SJSA1 (cell line): ENCODE measurements around the gene TGFBR3. TPM values are rescaled to one million over a fixed set of nuclear protein-coding genes. Genes with fewer than 3 reads are reported as not detected.

Source experiments
- DNase-seq, 2 experiments: peaks; one replicate each; pipeline ENCODE4 v3.0.0-alpha.2; 2015 to 2020; ENCODE audit warnings: low spot score in 2 of 2, low read depth in 1 of 2
- H3K27ac ChIP-seq: fragments of 250-450 bp; sonication (Bioruptor Pico); 2 replicates; pipeline ENCODE4 v1.5.1; 2020; ENCODE audit warnings: mild to moderate bottlenecking, moderate library complexity
- H3K27me3 ChIP-seq: fragments of 250-450 bp; sonication (Bioruptor Pico); replicated peaks from 2 replicates; pipeline ENCODE4 v1.5.1; 2020; ENCODE audit warnings: mild to moderate bottlenecking, moderate library complexity
- H3K36me3 ChIP-seq: fragments of 250-450 bp; sonication (Bioruptor Pico); 2 replicates; pipeline ENCODE4 v1.5.1; 2020; ENCODE audit warnings: mild to moderate bottlenecking
- H3K4me1 ChIP-seq: fragments of 250-450 bp; sonication (Bioruptor Pico); replicated peaks from 2 replicates; pipeline ENCODE4 v1.6.1; 2021; ENCODE audit warnings: mild to moderate bottlenecking
- H3K4me3 ChIP-seq: fragments of 250-450 bp; sonication (Bioruptor Pico); 2 replicates; pipeline ENCODE4 v1.5.1; 2020; ENCODE audit warnings: mild to moderate bottlenecking
- H3K9me3 ChIP-seq: fragments of 250-450 bp; sonication (Bioruptor Pico); replicated peaks from 2 replicates; pipeline ENCODE4 v1.5.1; 2020; ENCODE audit warnings: mild to moderate bottlenecking
- total RNA-seq: library from RNA; depleted of rRNA; stranded (reverse); fragments of >200 nt; shearing (Covaris generic); gene quantifications from 2 replicates; pipeline ENCODE4 v1.2.3, GENCODE V29; 2014

TGFBR3 gene
- total RNA-seq, 1 experiment from 2014 or later = 8.8 TPM

DNA sequence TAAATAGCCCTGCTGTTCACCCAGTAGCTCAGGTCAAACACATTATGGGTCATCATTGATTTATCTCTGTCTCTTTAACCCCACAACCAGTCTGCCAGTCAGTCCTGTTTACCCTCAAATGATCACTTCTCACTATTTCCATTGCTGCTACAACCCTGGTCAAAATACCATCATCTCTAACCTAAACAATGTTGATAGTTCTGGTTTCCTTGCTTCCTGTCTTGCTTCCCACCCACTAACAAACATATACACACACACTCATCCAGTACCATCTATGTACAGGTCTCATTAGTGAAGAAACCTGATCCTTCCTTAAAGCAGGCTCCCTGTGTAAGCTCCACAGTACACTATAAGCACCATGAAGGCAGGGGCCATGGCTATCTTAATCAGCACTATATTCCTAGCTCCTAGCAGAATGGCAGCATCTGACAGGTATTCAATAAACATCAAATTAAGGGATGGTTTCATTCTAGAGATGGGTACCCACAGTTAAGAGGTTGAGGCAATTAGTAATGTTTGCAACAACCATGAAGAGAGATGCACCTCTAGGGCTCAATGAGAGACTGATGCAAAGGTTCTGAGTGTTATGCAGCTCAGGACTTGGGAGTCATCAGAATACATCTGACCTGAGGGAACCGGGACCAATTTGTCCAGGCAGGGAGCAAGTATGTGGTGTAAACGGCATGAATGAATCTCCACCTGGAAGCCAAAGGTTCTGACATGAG, 10.0 kb upstream of the TGFBR3 start:
- Histone ChIP-seq H3K36me3 (no peaks in the 10 kb centered on the region), H3K4me3 (no peak overlapping the region), H3K27me3 (no peaks in the 10 kb centered on the region), H3K27ac (no peak overlapping the region), H3K4me1 (peaks cover 64% of the 10 kb centered on the region), H3K9me3 (no peaks in the 10 kb centered on the region)
- DNase-seq = no peak

DNA sequence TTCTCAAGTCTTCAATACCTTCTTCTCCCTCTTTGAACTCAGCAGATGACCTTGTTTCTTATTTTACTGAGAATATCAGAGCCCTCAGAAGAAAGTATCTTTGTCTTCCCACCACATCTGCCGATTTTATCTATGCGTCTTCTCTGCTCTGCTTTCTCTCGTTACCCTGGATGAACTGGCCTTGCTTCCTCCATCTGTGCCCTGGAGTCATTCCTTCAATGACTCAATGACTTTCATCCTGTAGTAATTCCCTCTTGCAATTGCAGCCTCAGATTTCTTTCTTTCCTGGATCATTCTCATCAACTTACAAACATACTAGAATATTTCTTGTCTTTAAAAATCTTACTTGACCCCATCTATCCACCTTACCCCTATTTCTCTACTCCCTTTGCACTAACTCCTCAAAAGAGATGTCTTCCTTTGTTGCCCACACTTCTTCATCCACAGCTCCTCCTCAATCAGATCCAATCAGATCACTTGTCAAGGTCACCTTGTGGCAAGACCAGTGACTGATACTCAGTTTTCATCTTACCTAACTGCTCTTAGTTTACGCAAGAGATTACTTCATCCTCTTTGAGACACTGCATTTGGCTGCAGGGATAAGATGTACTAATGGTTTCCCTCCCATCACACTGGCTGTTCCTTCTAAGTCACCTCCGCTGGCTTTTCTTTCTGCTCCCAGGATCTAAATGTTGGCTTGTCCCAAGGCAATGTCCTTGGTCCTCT, 8.2 kb upstream of the TGFBR3 start:
- no peaks in the 10 kb centered on the region for H3K27me3 ChIP-seq
- no peak overlapping the region for H3K27ac ChIP-seq
- no peak overlapping the region for H3K4me3 ChIP-seq
- no peaks in the 10 kb centered on the region for H3K36me3 ChIP-seq
- no peaks in the 10 kb centered on the region for H3K9me3 ChIP-seq
- H3K4me1 ChIP-seq = peaks cover 67% of the 10 kb centered on the region
- DNase-seq = no peak

DNA sequence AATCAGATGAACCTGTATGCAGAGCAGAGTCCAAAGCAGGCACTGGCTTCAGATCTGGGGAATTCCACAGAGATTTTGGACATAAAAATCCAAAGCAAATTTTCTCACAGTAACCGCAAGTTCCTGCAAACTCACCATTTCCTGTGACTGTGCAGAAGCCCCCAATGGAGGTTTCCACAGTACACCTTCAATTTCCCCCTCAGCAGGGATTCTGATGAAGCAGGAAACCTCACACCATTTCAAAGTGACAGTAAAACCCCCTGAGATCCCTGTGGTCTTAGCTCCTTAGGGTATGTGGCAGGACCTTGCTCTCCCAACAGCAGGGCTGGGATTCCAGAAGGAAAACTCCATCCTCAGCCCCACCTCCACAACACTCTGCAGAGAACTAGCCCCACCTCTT, 6.0 kb upstream of the TGFBR3 start:
- Histone ChIP-seq H3K9me3 (no peaks in the 10 kb centered on the region), H3K27me3 (no peaks in the 10 kb centered on the region), H3K36me3 (no peaks in the 10 kb centered on the region), H3K4me1 (peaks cover 59% of the 10 kb centered on the region), H3K4me3 (no peak overlapping the region), H3K27ac (peak overlapping the region; percentile 52)
- DNase-seq = peak in 1 of 2 experiments; percentile 50

DNA sequence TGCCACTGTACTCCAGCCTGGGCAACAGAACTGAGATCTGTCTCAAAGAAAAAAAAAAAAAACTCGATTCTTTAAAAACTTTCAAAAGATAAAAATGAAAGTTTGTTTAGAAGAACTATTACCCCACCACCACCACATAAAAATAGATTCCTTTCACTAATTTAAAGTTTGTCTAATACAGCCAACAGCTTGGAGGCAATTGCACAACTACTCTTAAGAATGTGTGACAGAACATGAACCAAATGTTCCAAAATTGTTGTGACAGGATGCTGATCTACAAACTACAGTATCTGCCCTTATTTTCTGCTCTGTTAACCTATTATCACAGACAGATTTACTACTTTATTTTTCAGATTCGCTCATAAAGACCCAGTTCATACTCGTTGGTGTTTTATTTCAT, 5.5 kb upstream of the TGFBR3 start:
- no peak for DNase-seq
- H3K9me3 ChIP-seq = no peaks in the 10 kb centered on the region
- H3K27ac ChIP-seq = peak overlapping the region; percentile 52
- H3K27me3 ChIP-seq = no peaks in the 10 kb centered on the region
- no peak overlapping the region for H3K4me3 ChIP-seq
- peaks cover 60% of the 10 kb centered on the region for H3K4me1 ChIP-seq
- no peaks in the 10 kb centered on the region for H3K36me3 ChIP-seq

DNA sequence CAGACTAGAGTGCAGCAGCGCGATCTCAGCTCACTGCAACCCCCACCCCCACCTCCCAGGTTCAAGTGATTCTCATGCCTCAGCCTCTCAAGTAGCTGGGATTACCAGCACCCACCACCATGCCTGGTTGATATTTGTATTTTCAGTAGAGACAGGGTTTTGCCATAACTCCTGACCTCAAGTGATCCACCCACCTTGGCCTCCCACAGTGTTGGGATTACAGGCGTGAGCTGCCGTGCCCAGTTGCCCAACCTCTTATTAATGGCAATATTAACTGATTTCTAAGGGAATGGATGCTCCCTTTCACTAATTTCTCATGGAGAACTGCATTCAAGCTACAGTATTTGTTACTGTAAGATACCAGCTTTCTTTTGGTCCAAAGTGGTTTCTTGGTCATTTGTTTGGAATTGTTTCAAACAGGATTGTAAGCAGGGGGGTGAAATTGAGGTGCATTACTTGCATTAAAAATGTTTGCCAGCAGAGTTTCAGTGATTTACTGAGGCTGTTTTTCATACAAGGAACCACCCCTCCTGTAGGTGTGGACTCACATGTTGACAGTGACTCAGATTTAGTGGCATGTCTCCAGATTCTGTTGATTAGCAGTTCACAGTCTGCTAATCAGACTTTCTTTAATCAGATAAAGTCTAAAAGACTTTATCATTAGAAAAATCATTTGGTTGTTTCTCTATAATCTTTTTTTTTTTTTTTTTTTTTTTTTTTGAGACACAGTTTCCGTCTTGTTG, 3.9 kb upstream of the TGFBR3 start:
- Histone ChIP-seq H3K36me3 (peaks cover 4% of the 10 kb centered on the region), H3K4me1 (peaks cover 52% of the 10 kb centered on the region), H3K27ac (peak overlapping the region; percentile 12; the same call in 1 of the 2 replicates), H3K4me3 (no peak overlapping the region), H3K9me3 (no peaks in the 10 kb centered on the region), H3K27me3 (no peaks in the 10 kb centered on the region)
- DNase-seq = no peak

DNA sequence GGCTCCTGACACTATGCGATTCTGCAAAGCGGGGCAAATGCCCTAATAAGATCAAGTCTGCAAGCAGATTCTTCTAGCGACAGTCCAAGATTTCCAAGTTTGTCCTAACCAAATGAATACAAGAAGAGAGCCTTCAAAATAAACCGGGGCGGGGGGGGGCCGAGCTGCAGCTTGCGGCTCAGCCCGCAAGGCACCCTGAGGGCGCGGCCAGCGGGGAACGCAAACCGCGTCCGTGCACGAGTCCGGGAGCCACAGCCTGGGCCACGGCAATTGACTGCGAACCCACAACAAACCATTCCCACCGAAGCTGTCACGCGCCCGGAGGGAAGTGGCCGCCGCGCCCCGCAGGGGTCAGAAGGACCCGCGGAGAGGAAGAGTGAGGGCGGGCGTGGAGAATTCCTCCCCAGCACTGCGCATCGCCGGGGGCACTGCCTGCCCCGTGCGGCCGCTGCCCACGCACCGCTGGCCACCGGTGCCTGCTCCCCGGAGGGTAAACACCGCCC, 687 bp downstream of the TGFBR3 start:
- Histone ChIP-seq H3K9me3 (no peaks in the 10 kb centered on the region), H3K27me3 (no peaks in the 10 kb centered on the region), H3K27ac (peak overlapping the region; percentile 29), H3K4me1 (peaks cover 43% of the 10 kb centered on the region), H3K36me3 (peaks cover 4% of the 10 kb centered on the region), H3K4me3 (peak overlapping the region; percentile 82)
- DNase-seq = peak in 1 of 2 experiments; percentile 53

DNA sequence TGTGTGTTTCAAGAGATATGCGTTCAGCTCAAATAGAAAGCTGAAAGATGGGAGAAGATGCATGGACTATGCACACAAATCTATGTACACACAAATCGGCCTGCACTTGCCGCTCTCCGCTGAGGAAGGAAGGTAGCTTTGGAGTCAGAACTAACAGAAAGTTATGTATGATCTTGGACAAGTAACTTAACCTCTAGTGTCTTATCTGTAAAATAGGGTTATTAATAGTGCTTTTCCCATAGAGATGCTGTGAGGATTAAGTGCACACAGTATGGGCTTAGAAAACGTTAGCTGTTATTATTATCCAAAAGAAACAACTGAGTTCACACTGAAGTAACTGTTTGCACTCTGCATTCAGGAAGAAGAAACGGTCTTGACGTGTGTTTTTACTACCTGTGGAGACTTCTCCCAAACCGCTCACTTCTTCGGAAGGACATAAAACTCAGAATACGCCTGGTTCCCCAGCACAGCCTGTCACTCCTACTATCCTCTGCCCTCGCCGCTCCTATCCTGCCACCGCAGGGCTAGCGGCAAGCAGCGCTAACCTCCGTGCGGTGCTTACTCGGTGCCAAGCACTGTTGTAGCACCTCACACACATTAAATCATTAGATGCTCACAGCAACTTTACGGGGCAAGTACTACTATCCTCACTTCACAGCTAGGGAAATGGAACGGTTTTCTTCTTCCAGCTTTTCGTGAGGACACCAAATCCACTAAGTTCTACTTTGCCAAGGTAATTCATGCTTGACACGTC, 1.3 kb downstream of the TGFBR3 start:
- Histone ChIP-seq H3K4me1 (peaks cover 38% of the 10 kb centered on the region), H3K4me3 (peak overlapping the region; percentile 82), H3K27me3 (no peaks in the 10 kb centered on the region), H3K27ac (no peak overlapping the region), H3K36me3 (peaks cover 4% of the 10 kb centered on the region), H3K9me3 (no peaks in the 10 kb centered on the region)
- peak in 1 of 2 experiments; percentile 47 for DNase-seq

DNA sequence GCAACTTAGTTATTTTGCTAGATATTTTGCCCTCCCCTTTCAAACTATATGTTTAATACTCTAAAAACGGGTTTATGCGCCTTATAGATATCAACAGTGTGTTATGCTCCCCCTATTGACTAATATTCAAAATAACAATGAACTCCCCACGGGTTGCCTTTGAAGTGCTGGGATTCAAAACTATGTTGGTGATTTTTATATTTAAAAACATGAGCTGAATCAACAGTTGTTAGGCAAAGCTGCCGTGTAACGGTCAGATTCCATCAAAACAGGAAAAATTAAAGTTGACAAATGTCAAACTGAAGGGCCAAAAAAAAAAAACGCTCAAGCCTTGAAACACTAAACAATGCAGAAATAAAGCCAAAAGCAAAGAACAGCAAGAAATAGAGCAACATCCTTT, 2.5 kb downstream of the TGFBR3 start:
- Histone ChIP-seq H3K36me3 (peaks cover 4% of the 10 kb centered on the region), H3K27ac (no peak overlapping the region), H3K27me3 (no peaks in the 10 kb centered on the region), H3K4me1 (peaks cover 26% of the 10 kb centered on the region), H3K4me3 (no peak overlapping the region), H3K9me3 (no peaks in the 10 kb centered on the region)
- no peak for DNase-seq

DNA sequence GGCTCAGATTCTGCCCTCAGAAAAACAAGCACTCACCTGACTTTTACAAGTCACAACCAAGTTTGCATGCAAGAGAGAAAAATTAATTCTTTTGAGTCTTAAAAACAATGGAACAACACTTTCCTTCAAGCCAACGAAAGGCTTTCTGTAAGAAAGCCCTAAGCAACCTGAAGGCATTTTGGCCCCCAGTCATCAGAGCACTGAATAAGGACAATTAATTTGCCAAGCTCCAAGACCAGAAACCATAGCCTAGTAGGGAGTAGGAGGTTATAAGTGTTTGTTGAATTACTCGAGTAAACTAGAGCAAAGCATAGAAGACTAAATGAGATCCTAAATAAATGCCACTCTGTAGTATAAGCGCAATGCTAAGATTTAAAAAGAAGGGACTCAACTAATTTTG, 4.7 kb downstream of the TGFBR3 start:
- no peak overlapping the region for H3K27ac ChIP-seq
- DNase-seq = no peak
- no peak overlapping the region for H3K4me3 ChIP-seq
- H3K4me1 ChIP-seq = peaks cover 18% of the 10 kb centered on the region
- no peaks in the 10 kb centered on the region for H3K9me3 ChIP-seq
- H3K27me3 ChIP-seq = no peaks in the 10 kb centered on the region
- peaks cover 4% of the 10 kb centered on the region for H3K36me3 ChIP-seq

DNA sequence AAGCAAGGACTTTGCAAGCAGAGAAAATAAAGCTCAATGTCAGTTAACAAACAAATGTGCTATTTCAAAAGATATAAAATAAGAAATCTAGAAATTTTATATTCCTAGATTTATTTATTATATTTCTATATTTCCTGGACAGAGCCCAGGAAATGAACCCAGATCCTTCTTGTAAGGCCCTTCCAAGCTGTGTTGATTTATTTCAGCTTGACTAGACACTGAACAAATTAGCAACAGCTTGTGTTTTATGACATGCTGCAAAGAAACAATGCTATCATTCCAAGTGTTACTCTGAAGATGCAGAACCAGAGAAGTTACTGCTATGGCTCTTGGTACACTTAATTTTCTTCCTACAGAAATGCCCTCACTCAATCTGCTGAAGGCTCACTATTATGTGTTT, 6.2 kb downstream of the TGFBR3 start:
- H3K4me3 ChIP-seq = no peak overlapping the region
- no peak overlapping the region for H3K27ac ChIP-seq
- peaks cover 14% of the 10 kb centered on the region for H3K4me1 ChIP-seq
- H3K36me3 ChIP-seq = no peaks in the 10 kb centered on the region
- no peaks in the 10 kb centered on the region for H3K9me3 ChIP-seq
- no peaks in the 10 kb centered on the region for H3K27me3 ChIP-seq
- DNase-seq = no peak

DNA sequence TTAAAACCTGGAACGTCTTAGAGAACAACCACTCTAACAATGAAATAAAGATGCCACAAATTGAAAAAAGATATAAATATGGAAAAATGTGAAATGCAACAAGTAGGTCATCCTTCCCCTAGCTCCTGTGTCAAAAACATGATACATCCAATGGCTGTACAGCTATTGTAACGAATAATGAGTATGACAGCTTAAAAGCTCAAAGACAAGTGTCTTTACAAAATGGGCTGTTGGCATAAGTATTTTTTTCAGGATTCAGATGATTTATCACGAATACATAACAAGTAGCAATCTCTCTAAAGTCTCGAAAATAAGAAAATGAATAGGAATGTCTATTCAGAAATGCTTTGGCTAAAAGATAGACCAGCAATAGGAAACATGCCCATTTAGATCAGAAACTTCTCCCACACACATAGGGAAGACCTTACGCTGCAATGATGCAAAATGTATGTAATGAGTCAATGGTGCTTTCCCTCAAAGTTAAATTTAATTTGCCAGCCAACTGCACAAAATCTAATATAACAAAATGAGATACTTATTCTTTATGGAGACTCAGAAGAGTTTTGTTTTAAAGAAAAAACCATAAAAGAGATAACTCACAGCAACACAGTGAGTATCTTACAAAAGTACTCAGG, 8.3 kb downstream of the TGFBR3 start:
- Histone ChIP-seq H3K4me1 (no peaks in the 10 kb centered on the region; the same call in 1 of the 2 replicates), H3K4me3 (no peak overlapping the region), H3K27ac (no peak overlapping the region), H3K9me3 (no peaks in the 10 kb centered on the region), H3K27me3 (no peaks in the 10 kb centered on the region), H3K36me3 (no peaks in the 10 kb centered on the region)
- DNase-seq = no peak

DNA sequence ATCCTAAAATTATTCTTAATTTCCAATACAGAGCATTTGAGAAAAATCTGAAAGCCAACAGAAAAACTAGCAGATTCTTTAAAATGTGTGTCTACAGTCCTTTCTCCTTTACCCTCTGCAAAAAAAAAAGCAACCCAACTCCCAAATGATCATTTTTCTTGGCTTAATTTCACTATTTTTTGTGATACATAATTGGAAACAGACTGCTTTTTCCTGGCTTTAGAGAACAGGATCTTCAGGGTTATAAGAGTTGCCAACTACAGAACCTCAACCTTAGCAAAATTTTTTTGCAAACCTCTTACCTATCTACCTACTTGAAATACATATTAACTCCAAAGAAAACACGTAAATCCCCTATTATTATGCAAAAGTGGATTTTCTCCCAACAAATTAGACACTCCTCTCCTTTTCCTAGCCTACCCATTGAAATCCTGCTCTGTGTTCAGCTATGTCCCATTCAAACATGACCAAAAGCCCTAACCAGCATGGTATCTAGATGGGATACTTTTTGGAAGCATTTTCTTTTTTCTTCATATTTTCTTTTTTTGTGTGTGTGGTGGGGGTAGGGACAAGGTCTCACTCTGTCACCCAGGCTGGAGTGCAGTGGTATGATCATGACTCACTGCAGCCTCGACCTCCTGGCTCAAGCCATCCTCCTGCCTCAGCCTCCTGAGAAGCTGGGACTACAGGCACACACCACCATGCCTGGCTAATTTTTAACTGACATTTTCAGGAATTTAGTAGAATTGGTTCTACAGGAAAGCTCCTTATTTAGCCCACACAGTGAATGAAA, 9.0 kb downstream of the TGFBR3 start:
- Histone ChIP-seq H3K4me1 (peaks cover 7% of the 10 kb centered on the region), H3K27me3 (no peaks in the 10 kb centered on the region), H3K36me3 (no peaks in the 10 kb centered on the region), H3K9me3 (no peaks in the 10 kb centered on the region), H3K4me3 (no peak overlapping the region), H3K27ac (no peak overlapping the region)
- no peak for DNase-seq
